Spleen (tissue), 11 donors: ENCODE measurements around the gene APOB. TPM values are rescaled to one million over a fixed set of nuclear protein-coding genes. Genes with fewer than 3 reads are reported as not detected.

Experiments
- DNase-seq: peaks from one replicate; pipeline ENCODE4 v3.0.0-alpha.2; 2020
- H3K27ac ChIP-seq, 8 donors: fragments of 200-600 bp; sonication (generic) in 7 of 8; 1 replicate in 4 of 8; 2 replicates in 4 of 8; pipeline versions ENCODE4 v1.5.0 to v1.8.0; 2016 to 2021; ENCODE audit warnings: inconsistent platforms in 4 of 8, mild to moderate bottlenecking in 4 of 8, moderate library complexity in 1 of 8
- H3K27me3 ChIP-seq, 7 donors: fragments of 200-600 bp; sonication (generic) in 6 of 7; replicated peaks in 1 of 7; 1 replicate in 4 of 7; 2 replicates in 3 of 7; pipeline versions ENCODE4 v1.5.0 to v1.8.0; 2016 to 2021; ENCODE audit warnings: inconsistent platforms in 3 of 7, mild to moderate bottlenecking in 1 of 7
- H3K36me3 ChIP-seq, 6 donors: fragments of 200-600 bp; sonication (generic) in 5 of 6; 1 replicate in 4 of 6; 2 replicates in 2 of 6; pipeline versions ENCODE4 v1.5.0 to v1.8.0; 2016 to 2021; ENCODE audit warnings: inconsistent platforms in 2 of 6
- H3K4me1 ChIP-seq, 6 donors: fragments of 200-600 bp; sonication (generic) in 5 of 6; 1 replicate in 3 of 6; 2 replicates in 3 of 6; pipeline versions ENCODE4 v1.5.0 to v1.8.0; 2016 to 2021; ENCODE audit warnings: inconsistent platforms in 3 of 6
- H3K4me3 ChIP-seq, 8 donors: fragments of 200-600 bp; sonication (generic) in 7 of 8; 1 replicate in 4 of 8; 2 replicates in 4 of 8; pipeline versions ENCODE4 v1.5.0 to v1.8.0; 2016 to 2021; ENCODE audit warnings: inconsistent platforms in 4 of 8, mild to moderate bottlenecking in 4 of 8, moderate library complexity in 2 of 8
- H3K9me3 ChIP-seq, 8 donors: fragments of 200-600 bp; sonication (generic) in 7 of 8; 1 replicate in 4 of 8; 2 replicates in 4 of 8; pipeline versions ENCODE4 v1.5.0 to v1.8.0; 2016 to 2021; ENCODE audit warnings: inconsistent platforms in 4 of 8
- CTCF ChIP-seq, 11 experiments: fragments of 200-600 bp in 7 of 11; fragments of 450-650 bp in 4 of 11; sonication (generic) in 4 of 11; IDR thresholded peaks in 8 of 11; conservative IDR thresholded peaks in 3 of 11; 1 replicate in 7 of 11; 2 replicates in 4 of 11; pipeline versions ENCODE4 v1.4.0 to v1.8.0; 2016 to 2021; ENCODE audit warnings: antibody characterized with exemption in 11 of 11, inconsistent platforms in 4 of 11, mild to moderate bottlenecking in 1 of 11
- POLR2A ChIP-seq, 3 donors: fragments of 450-650 bp; IDR thresholded peaks; one replicate each; pipeline ENCODE4 v1.5.1; 2017; ENCODE audit warnings: antibody characterized with exemption in 3 of 3, mild to moderate bottlenecking in 1 of 3
- POLR2AphosphoS5 ChIP-seq, 3 donors: sonication (generic); formaldehyde crosslinking; IDR thresholded peaks; one replicate each; pipeline ENCODE4 v1.5.1; 2017; ENCODE audit warnings: antibody characterized with exemption in 3 of 3
- WGBS, 5 donors: extraction: QIAGEN DNeasy Blood & Tissue Kit in 3 of 5; methylation state at CpG; one replicate each; pipeline versions ENCODE4 v1.1.5 to v1.1.7; 2013 to 2018; 5-methylcytosine and 5-hydroxymethylcytosine counted together
- intact Hi-C: fragments of 100-400 bp; cut with DNase I; formaldehyde crosslinking; loops from one replicate; pipeline ENCODE4 v1.15.0; 2023; ENCODE audit warnings: low total_unique reads
- polyA plus RNA-seq, 3 donors: library from polyadenylated mRNA; stranded (reverse); fragments of 200-250 nt; gene quantifications; one replicate each; pipeline ENCODE4 v1.2.1, GENCODE V29; 2013
- total RNA-seq, 7 donors: library from RNA; depleted of rRNA in 3 of 7; stranded (reverse); fragments of >200 nt in 3 of 7; fragmentation: NEBNext Ultra II Directional in 4 of 7; extraction: Animal tissue kit (Norgen Biotek cat#: 25700) in 4 of 7; gene quantifications; one replicate each; pipeline versions ENCODE4 v1.1.0 to v1.2.1, GENCODE V29; 2016 to 2021
- donor health status: healthy with polysubstance abuse.
- donor health status: DM: no; HTN: no; CAD: no; lungs with moderate emphysema.
- donor health status: DM: no; HTN: no; CAD: no.
- donor health status: Bipolar disorder and iron deficiency.
- donor health status: healthy.
- donor health status: DM: no; HTN: no; CAD: no.
- donor health status: DM: yes; HTN: yes; CAD: no.

Gene APOB
- total and polyA plus RNA-seq, 10 donors, result 0.02 to 2.5 (median 0.39) TPM

GRCh38 chr2:20963867-20964266, 80.0 kb downstream of the APOB start:
- intact Hi-C loops, result loop anchor here (2.0 kb wide), 2 partner anchors 181 to 303 kb away; no protein-coding TSS in a partner anchor
- Histone ChIP-seq H3K27ac (no peak overlapping the region), H3K4me1 (no peaks in the 10 kb centered on the region), H3K36me3 (no peaks in the 10 kb centered on the region), H3K9me3 (no peaks in the 10 kb centered on the region), H3K27me3 (peaks cover 0 to 75% (median 4%) of the 10 kb centered on the region in 7 donors), H3K4me3 (no peak overlapping the region)
- TF ChIP-seq POLR2AphosphoS5 (IDR thresholded peaks at IDR 0.05) (no peak), POLR2A (IDR thresholded peaks at IDR 0.05) (no peak)
- no peak for DNase-seq
- 76 to 95% (median 92%) methylated on average over 2 of the region's 2 CpGs for WGBS, 5 donors

- WGBS, 5 donors, result 35 to 44% (median 37%) methylated on average over 5 of the region's 5 CpGs
- Histone ChIP-seq H3K9me3 (no peaks in the 10 kb centered on the region), H3K27me3 (peaks cover 0 to 75% (median 3%) of the 10 kb centered on the region in 7 donors), H3K4me3 (no peak overlapping the region), H3K4me1 (no peaks in the 10 kb centered on the region), H3K36me3 (no peaks in the 10 kb centered on the region), H3K27ac (no peak overlapping the region)
- peak; percentile 81 for DNase-seq
- intact Hi-C loops, result loop anchor here (2.0 kb wide), 2 partner anchors 180 to 302 kb away; no protein-coding TSS in a partner anchor
- peak; percentile 64 to 89 (median 84) for TF ChIP-seq CTCF (IDR thresholded peaks at IDR 0.05 in 8 of 11, conservative IDR thresholded peaks at IDR 0.05 in 3 of 11)
- no peak for TF ChIP-seq POLR2A (IDR thresholded peaks at IDR 0.05)
These were observed 80.8 kb downstream of the APOB start for GRCh38 chr2:20962939-20963557.

GRCh38 chr2:20961858-20962257, 82.0 kb downstream of the APOB start:
- H3K9me3 ChIP-seq, result no peaks in the 10 kb centered on the region
- DNase-seq, result no peak
- no peaks in the 10 kb centered on the region for H3K4me1 ChIP-seq
- H3K27me3 ChIP-seq, result peaks cover 0 to 70% (median 4%) of the 10 kb centered on the region in 7 donors
- H3K4me3 ChIP-seq, result no peak overlapping the region
- no peak for TF ChIP-seq POLR2A (IDR thresholded peaks at IDR 0.05)
- TF ChIP-seq POLR2AphosphoS5 (IDR thresholded peaks at IDR 0.05), result no peak
- no peak for TF ChIP-seq CTCF (IDR thresholded peaks at IDR 0.05 in 8 of 11, conservative IDR thresholded peaks at IDR 0.05 in 3 of 11)
- WGBS, 5 donors, result 65 to 77% (median 68%) methylated on average over 7 of the region's 7 CpGs
- H3K27ac ChIP-seq, result no peak overlapping the region
- no peaks in the 10 kb centered on the region for H3K36me3 ChIP-seq
- intact Hi-C loops, result loop anchor here (2.0 kb wide), 2 partner anchors 179 to 301 kb away; no protein-coding TSS in a partner anchor

- TF ChIP-seq CTCF (IDR thresholded peaks at IDR 0.05 in 8 of 11, conservative IDR thresholded peaks at IDR 0.05 in 3 of 11), result no peak
- no peak for TF ChIP-seq POLR2A (IDR thresholded peaks at IDR 0.05)
- no peak for TF ChIP-seq POLR2AphosphoS5 (IDR thresholded peaks at IDR 0.05)
- 66 to 81% (median 76%) methylated on average over 4 of the region's 4 CpGs for WGBS, 5 donors
- Histone ChIP-seq H3K4me1 (no peaks in the 10 kb centered on the region), H3K4me3 (no peak overlapping the region), H3K9me3 (no peaks in the 10 kb centered on the region), H3K27me3 (peaks cover 0 to 51% (median 4%) of the 10 kb centered on the region in 7 donors), H3K36me3 (no peaks in the 10 kb centered on the region), H3K27ac (no peak overlapping the region)
- intact Hi-C loops, result no loop called here
- no peak for DNase-seq
These were observed 83.9 kb downstream of the APOB start for GRCh38 chr2:20960003-20960402.
